ENCODE results near the gene PHACTR3. TPM values are rescaled to one million over a fixed set of nuclear protein-coding genes. Genes with fewer than 3 reads are reported as not detected.

Gene PHACTR3
- total RNA-seq, 1 donor from 2014 or later, result 8.7 TPM

GRCh38 chr20:59645271-59645670 lies 40.9 kb downstream of the PHACTR3 start:
- H3K4me3 Mint-ChIP-seq (ENCODE audit: unreplicated experiment), result no peak overlapping the region
- H3K9me3 Mint-ChIP-seq (ENCODE audit: unreplicated experiment), result peaks cover 9% of the 10 kb centered on the region
- no peak for DNase-seq (ENCODE audit: low spot score)
- no peaks in the 10 kb centered on the region for H3K27me3 Mint-ChIP-seq (ENCODE audit: unreplicated experiment)
- no peak overlapping the region for H3K27ac Mint-ChIP-seq (ENCODE audit: unreplicated experiment)
- H3K36me3 Mint-ChIP-seq (ENCODE audit: low read depth, unreplicated experiment), result peaks cover 11% of the 10 kb centered on the region
- TF ChIP-seq CTCF (IDR thresholded peaks at IDR 0.05; ENCODE audit: unreplicated experiment), result no peak
- H3K4me1 Mint-ChIP-seq (ENCODE audit: unreplicated experiment), result no peaks in the 10 kb centered on the region

GRCh38 chr20:59645761-59646171 lies 41.4 kb downstream of the PHACTR3 start:
- Mint-ChIP-seq H3K27me3 (ENCODE audit: unreplicated experiment) (no peaks in the 10 kb centered on the region), H3K4me3 (ENCODE audit: unreplicated experiment) (no peak overlapping the region), H3K4me1 (ENCODE audit: unreplicated experiment) (no peaks in the 10 kb centered on the region), H3K27ac (ENCODE audit: unreplicated experiment) (no peak overlapping the region), H3K36me3 (ENCODE audit: low read depth, unreplicated experiment) (peaks cover 11% of the 10 kb centered on the region), H3K9me3 (ENCODE audit: unreplicated experiment) (peaks cover 9% of the 10 kb centered on the region)
- peak; percentile 15 for TF ChIP-seq CTCF (IDR thresholded peaks at IDR 0.05; ENCODE audit: unreplicated experiment)
- DNase-seq (ENCODE audit: low spot score), result no peak

- no peak for TF ChIP-seq CTCF (IDR thresholded peaks at IDR 0.05; ENCODE audit: unreplicated experiment)
- peak overlapping the region; percentile 13 for H3K27ac Mint-ChIP-seq (ENCODE audit: unreplicated experiment)
- no peaks in the 10 kb centered on the region for H3K27me3 Mint-ChIP-seq (ENCODE audit: unreplicated experiment)
- H3K36me3 Mint-ChIP-seq (ENCODE audit: low read depth, unreplicated experiment), result peaks cover 11% of the 10 kb centered on the region
- no peak for DNase-seq (ENCODE audit: low spot score)
- H3K4me3 Mint-ChIP-seq (ENCODE audit: unreplicated experiment), result no peak overlapping the region
- H3K4me1 Mint-ChIP-seq (ENCODE audit: unreplicated experiment), result peaks cover 1% of the 10 kb centered on the region
- peaks cover 9% of the 10 kb centered on the region for H3K9me3 Mint-ChIP-seq (ENCODE audit: unreplicated experiment)
Measured at GRCh38 chr20:59646487-59646886, 42.1 kb downstream of the PHACTR3 start.

GRCh38 chr20:59647271-59647670 lies 42.9 kb downstream of the PHACTR3 start:
- DNase-seq (ENCODE audit: low spot score), result no peak
- H3K4me3 Mint-ChIP-seq (ENCODE audit: unreplicated experiment), result peak overlapping the region; percentile 43
- peaks cover 9% of the 10 kb centered on the region for H3K9me3 Mint-ChIP-seq (ENCODE audit: unreplicated experiment)
- H3K36me3 Mint-ChIP-seq (ENCODE audit: low read depth, unreplicated experiment), result peaks cover 11% of the 10 kb centered on the region
- H3K4me1 Mint-ChIP-seq (ENCODE audit: unreplicated experiment), result peaks cover 8% of the 10 kb centered on the region
- no peaks in the 10 kb centered on the region for H3K27me3 Mint-ChIP-seq (ENCODE audit: unreplicated experiment)
- H3K27ac Mint-ChIP-seq (ENCODE audit: unreplicated experiment), result no peak overlapping the region
- TF ChIP-seq CTCF (IDR thresholded peaks at IDR 0.05; ENCODE audit: unreplicated experiment), result no peak

GRCh38 chr20:59648466-59649070 lies 44.2 kb downstream of the PHACTR3 start:
- no peak overlapping the region for H3K27ac Mint-ChIP-seq (ENCODE audit: unreplicated experiment)
- H3K9me3 Mint-ChIP-seq (ENCODE audit: unreplicated experiment), result peaks cover 9% of the 10 kb centered on the region
- no peaks in the 10 kb centered on the region for H3K27me3 Mint-ChIP-seq (ENCODE audit: unreplicated experiment)
- TF ChIP-seq CTCF (IDR thresholded peaks at IDR 0.05; ENCODE audit: unreplicated experiment), result no peak
- no peak for DNase-seq (ENCODE audit: low spot score)
- peaks cover 11% of the 10 kb centered on the region for H3K36me3 Mint-ChIP-seq (ENCODE audit: low read depth, unreplicated experiment)
- H3K4me1 Mint-ChIP-seq (ENCODE audit: unreplicated experiment), result peaks cover 8% of the 10 kb centered on the region
- no peak overlapping the region for H3K4me3 Mint-ChIP-seq (ENCODE audit: unreplicated experiment)
